Activated CD8-positive, alpha-beta memory T cell treated with anti-CD3 and anti-CD28 coated beads, Interleukin-2, amount 50 U/mL, for 1 hour (primary cell): ENCODE data around the gene MAGEB2.
"Not testable (repeated sequence)": the region's sequence is repeated elsewhere in the genome, so short reads cannot be mapped to it uniquely, and the experiment has no call there.

ENCODE experiments used
- DNase-seq: peaks from one replicate; pipeline ENCODE4 v3.0.0-alpha.2; 2020; ENCODE audit errors: extremely low read depth

Gene MAGEB2, protein sequence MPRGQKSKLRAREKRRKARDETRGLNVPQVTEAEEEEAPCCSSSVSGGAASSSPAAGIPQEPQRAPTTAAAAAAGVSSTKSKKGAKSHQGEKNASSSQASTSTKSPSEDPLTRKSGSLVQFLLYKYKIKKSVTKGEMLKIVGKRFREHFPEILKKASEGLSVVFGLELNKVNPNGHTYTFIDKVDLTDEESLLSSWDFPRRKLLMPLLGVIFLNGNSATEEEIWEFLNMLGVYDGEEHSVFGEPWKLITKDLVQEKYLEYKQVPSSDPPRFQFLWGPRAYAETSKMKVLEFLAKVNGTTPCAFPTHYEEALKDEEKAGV

DNA sequence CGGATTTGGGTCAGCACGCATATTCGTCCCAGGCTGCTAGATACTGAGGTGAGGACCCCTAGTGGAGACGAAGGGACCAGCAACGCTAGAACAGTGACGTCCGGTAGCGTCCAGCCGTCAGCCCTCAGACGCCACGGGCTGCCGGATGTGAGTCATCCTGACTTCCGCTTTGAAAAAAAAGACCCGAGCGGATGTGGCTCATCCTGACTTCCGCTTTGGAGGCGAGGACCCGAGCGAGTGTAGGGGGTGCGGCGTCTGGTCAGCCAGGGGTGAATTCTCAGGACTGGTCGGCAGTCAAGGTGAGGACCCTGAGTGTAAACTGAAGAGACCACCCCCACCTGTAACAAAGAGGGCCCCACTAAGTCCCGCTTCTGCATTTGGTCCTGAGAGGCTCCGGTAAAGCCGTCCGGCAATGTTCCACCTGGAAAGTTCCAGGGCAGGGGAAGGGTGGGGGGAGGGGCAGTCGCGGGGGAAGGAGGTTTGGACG is at the start of gene MAGEB2:
Gene MAGEB2, plus strand, starts transcription at position 207 of the 487 bp plus-strand sequence. CDS start 3,018 bp downstream, outside the sequence.
- DNase-seq, result no peak

DNA sequence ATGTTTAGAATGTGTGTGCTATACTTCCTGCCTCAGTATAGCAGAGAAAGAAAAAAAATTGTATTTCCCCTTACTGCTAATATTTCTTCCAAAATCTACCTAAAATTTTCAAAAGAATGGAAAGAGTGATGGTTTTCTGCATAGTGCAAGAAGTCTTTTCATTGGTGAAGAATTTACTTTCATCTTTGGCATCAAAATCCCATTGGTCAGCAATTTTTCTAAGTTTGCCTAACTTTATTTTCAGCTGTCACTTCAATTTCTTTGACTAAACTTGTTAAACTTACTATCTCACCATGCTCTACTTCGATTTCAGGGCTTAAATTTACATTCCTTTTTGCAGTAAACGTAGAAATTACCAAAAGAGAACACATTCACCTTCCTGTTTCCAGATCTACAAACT is 44.5 kb upstream of the MAGEB2 start:
- no peak for DNase-seq

DNA sequence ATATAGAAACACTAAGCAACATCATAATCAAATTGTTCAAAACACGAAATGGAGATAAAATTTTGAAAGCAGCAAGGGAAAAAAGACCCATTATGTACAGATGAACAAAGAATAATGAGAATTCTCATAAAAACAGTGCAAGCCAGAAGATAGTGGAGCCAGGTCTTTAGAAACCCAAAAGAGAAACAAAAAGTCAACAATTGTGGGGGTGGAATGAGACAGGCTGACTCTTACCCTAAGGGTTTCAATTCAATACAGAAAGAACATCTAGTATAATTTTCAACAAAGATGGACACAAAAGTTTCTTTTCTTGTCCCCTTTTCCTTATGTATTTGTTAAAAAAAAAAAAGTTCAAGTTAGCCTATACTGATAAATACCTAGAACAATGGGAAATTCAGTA is 34.0 kb upstream of the MAGEB2 start:
- no peak for DNase-seq

DNA sequence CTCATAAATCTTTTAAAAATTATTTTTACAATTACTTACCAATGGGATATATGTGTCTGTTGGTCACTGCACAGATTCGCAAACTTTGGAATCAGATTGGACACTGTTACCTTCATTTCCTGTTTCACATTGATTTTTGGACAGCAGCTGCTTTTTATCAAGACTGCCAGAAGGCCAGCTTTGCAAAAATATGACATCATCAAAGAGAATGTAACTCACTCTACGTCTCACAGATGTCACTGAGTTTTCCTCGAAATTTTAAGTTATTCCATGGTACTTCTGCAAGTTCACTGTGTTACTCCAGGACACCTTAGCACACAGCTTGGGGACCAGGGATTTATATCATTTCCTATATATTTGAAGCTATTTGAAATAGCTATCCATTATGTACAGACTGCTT is 31.8 kb upstream of the MAGEB2 start:
- DNase-seq, result no peak

DNA sequence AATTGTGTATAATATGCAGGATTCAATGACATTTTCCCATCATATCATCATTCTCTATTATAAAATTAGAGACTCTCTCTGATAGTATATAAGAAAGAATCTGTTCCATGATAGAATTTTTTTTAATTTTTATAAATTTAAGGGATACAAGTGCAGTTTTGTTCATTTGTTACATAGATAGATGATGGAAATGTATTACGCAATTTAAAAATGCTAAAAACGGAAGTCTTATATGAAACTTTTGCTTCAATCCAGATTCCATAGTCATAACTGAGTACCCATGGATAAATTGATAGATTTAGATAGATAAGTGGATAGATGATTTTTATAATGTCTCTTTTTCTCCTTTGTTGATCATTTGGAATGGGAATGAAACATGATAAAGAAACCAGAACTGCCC is 24.9 kb upstream of the MAGEB2 start:
- no peak for DNase-seq

DNA sequence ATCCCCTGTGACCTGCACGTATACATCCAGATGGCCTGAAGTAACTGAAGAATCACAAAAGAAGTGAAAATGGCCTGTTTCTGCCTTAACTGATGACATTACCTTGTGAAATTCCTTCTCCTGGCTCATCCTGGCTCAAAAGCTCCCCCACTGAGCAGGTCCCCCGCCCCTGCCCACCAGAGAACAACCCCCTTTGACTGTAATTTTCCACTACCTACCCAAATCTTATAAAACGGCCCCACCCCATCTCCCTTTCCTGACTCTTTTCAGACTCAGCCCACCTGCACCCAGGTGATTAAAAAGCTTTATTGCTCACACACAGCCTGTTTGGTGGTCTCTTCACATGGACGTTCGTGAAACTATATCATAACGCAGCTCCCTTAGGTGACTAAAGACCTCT is 21.5 kb upstream of the MAGEB2 start:
- DNase-seq, result not testable (repeated sequence)

DNA sequence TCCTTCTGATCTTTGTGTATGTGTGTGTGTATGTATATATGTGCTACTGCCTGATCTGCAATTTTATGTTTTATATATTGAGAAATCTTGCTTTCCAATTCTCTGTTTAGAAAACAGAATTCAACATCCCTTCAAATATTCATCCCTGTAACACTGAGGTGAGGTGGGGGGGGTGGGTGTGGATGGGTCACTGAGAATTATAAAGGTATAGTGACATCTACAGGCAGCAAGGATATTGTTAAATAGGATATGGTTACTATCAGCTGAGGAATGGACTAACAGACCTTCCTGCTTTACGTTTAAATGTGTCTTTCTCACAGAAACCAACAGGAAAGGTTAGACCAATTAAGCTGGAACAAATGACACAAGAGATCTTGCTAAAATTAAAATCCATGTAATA is 19.0 kb upstream of the MAGEB2 start:
- no peak for DNase-seq

DNA sequence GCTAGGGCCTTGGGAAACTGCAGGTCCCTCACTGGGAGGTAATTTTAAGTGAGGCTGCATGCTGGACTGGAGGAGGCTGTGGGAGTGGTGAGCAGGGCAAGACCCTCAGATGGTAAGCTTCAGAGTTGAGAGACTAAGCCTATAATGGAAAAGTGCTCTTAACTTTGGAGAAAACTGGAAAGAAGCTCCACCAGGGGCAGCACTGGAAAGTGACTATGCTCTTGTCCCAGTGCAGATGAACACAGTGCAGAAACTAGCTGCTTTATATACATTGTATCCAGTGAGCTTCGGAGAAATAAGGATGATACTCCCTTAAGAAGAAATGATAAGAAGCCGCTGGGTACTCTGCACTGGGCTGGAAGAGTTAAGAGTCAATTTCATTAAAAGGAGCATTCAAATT is 3.2 kb upstream of the MAGEB2 start:
- DNase-seq, result no peak

DNA sequence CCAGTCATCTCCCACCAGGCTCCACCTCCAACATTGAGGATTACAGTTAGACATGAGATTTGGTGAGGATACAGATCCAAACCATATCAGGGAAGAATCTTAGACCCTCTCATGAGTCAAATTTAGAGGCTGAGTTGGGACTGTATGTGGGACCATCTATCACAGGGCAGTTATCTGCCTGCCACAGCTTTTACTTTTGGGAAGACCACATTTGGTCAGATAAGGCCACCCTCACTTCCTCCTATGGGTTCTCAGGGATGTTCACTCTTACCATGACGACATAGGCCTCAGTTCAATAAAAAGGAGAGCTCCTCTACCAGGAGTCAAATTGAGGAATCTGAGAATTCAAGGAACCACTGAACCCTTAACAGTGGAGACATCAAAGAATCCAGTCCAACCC is 2.1 kb downstream of the MAGEB2 start:
- DNase-seq, result no peak

DNA sequence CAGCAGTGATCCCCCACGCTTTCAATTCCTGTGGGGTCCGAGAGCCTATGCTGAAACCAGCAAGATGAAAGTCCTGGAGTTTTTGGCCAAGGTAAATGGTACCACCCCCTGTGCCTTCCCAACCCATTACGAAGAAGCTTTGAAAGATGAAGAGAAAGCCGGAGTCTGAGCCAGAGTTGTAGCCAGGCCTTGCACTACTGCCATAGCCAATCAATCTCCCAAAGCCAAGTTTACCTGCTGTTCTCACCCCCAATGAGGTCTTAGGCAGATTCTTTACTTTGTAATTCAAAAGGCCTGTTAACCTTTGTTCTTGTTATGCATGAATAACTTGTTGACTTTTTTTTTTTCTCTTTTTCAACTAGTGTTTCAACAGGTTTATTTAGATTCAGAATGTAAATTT is 4.0 kb downstream of the MAGEB2 start:
- no peak for DNase-seq

DNA sequence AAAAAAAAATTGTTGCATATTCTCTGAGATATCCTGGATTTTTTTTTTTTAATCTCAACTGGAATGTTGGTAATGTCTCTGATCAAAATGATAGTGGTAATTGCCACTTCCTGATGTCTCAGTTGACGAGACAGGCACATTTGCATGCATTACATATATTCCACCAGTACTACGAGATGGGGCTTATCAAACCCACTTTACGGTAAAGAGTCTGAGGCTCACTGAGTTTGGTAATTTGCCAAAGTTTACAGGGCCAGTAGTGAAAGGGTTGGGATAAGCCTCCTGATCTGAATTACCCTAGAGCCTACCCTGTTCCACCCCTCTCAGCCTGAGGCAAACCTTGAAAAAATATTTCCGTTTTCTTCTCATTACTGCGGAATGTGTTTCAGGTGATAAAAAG is 5.3 kb downstream of the MAGEB2 start:
- no peak for DNase-seq

DNA sequence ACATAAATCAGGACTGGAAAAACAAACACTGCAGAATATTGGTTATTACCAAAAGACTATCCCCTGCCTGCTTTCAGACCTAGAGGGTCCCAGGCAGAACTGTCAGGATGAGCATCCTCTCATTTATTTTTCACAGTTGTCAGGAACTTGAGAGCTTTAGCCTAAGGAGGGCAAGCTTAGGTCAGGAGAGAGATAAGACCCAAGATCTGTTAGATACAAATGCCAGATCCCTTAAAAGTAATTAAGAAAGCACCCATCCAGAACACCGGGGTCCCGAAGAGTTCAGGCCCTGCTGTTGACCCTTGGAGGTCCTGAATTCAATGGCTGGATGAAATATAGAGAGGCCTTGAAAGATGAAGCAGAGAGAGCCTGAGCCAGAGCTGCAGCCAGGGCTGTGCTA is 9.2 kb downstream of the MAGEB2 start:
- DNase-seq, result no peak

DNA sequence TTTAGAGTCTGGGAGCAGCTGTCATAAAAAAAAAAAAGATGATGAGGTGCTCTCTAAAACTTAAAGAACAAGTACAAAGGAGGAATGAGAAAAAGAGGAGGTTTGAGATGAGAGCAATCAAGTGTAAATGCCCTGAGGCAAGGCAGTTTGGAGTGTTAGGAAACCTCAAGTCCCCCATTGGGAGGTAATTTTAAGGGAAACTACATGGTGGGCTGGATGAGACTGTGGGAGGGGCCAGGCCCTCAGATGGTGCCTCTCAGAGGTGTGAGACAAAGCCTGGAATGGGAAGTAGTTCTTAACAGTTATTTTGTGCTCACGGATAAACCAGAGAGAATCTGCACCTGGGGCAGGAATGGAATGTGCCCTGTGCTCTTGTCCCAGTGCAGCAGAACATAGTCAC is 13.2 kb downstream of the MAGEB2 start:
- no peak for DNase-seq

DNA sequence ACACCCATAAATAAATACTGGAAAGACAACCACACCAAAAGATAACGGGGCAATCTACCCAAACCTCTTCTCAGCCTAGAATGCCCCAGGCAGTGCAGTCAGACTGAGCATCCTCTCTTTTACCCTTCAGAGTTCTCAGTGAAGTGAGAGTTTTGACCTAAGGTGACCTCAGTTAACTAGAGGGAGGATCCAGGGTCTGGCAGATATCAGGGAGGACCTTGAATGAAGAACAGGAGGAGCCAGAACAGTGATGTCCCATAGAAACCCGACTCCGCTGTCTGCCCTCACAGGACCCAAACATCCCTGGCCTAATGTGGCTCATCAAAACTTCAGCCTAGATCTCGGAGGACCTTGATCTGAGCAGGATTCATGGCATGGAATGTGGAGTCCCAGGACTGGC is 15.0 kb downstream of the MAGEB2 start, which contains the start of gene MAGEB3:
Gene MAGEB3, plus strand, starts transcription at position 263 of the 400 bp plus-strand sequence. CDS start 5,268 bp downstream, outside the sequence.
- DNase-seq, result no peak

DNA sequence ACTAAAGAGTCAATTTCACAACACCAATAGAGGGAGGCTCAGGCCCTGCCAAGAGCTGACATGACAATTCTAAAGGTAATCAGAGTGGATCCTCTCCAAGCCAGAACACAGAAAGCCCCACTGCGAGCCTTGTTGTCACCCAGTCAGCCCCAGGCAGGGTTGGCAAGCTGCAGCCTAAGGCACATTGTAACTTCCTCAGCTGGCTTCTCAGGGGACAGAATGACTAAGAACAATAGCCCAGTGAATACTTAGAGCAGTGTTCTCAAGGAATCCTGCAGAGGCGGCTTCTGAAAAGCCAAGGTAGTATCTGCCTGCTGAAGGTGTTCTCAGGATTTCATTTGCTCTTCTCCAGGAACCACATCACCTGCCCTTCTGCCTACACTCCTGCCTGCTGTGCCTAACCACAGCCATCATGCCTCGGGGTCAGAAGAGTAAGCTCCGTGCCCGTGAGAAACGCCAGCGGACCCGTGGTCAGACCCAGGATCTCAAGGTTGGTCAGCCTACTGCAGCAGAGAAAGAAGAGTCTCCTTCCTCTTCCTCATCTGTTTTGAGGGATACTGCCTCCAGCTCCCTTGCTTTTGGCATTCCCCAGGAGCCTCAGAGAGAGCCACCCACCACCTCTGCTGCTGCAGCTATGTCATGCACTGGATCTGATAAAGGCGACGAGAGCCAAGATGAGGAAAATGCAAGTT is 26.5 kb downstream of the MAGEB2 start, which contains the start of gene MAGEB4:
Gene MAGEB4, plus strand, starts transcription at position 277 of the 692 bp plus-strand sequence. Its CDS starts 136 bp downstream, at position 413.
- no peak for DNase-seq

DNA sequence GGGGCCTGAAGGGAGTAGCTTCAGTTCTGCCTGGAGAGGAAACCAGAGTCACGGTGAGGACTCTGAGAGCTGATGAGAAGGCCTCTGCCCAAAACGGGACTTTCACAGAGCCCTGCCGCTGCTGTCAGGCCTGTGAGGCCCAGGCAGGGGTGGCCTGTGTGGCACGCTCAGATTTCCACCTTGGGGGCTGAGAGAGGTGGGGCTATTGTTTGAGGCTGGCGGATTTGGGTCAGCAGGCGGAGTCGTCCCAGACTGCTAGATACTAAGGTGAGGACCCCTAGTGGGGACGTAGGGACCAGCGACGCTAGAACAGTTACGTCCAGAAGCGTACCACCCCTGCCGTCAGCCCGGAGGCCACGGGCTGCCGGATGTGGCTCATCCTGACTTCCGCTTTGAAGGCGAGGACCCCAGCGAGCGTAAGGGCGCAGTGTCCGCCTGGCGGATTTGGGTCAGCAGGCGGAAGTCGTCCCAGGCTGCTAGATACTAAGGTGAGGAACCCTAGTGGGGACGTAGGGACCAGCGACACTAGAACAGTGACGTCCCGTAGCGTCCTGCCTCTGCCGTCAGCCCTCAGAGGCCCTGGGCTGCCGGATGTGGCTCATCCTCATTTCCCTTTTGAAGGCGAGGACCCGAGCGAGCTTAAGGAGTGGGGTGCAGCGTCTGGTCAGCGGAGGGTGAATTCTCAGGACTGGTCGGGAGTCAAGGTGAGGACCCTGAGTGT is 31.6 kb downstream of the MAGEB2 start, which contains the start of gene MAGEB1:
Gene MAGEB1, plus strand, starts transcription at position 378 of the 721 bp plus-strand sequence. CDS start 3,348 bp downstream, outside the sequence.
- DNase-seq, result no peak

DNA sequence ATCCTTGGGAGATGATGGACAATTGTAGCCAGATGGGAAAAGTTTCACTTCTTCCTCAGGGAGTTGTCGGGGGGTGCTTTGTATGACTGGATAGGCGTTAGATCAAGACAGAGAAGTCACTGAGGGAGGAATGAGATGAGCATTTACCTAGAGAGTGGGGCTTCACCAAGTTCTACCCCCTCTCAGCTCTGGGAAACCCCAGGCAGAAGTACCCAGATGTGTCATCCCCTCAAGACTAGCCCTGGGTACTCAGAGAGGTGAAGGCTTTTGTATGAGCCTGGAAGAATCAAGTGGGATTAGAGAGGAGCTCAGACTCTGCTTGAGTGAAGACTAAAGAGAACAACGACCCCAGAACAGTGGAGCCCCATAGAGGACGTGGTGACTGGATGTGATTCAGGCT is 33.5 kb downstream of the MAGEB2 start:
- DNase-seq, result no peak

DNA sequence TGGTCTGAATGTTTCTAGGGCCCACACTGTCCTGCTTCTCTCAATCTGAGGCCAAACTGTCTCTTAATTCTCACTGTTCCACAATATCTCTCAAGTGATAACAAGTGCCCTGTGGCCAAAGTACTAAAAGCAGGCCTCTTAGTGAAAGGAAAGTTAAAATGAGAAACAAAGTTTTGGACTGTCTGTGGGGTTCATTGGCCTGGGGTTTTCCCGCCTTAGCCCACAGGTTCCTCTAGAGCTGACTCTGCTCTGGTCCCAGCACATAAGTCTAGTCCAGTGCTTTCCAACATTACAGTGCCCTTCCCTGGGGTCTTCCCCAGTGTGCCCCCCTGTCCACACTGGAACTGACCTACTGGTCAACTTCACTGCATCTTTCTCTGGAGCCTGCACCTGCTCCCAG is 37.9 kb downstream of the MAGEB2 start:
- no peak for DNase-seq

DNA sequence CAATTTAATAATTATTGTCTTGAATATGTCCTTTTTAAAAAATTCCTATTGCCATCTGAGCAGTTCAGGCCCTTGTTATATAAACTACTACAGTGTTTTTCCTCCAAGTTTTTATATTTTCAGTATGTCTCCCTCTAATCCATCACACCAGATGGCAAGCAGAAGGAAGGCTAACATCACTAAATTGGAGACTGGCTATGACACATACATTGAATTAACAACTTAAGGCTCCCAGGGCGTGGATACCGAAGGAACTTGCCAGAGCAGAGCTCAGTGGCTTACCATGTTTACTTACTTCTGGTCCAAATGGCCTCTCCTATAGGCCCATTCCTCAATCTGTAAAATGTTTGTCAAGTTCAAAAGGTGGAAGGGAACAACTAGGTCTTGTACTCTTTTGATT is 44.6 kb downstream of the MAGEB2 start:
- DNase-seq, result no peak

DNA sequence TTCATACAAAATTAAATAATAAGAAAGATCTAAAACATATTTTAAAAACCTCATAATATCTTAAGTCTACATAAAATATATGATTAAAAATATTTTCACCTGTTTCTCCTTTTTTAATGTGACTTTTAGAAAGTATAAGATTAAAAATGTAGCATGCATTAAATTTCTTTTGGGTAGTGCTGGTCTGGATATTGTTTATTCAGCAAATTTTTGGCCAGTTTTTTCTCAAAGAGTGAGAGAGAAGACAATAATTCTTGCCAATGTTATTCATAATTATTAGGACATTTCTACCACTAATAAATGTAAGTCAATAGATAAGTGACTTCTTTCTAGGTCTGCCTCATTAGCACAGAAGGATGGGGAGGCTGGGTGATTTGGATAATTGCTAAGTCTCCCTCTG is 45.6 kb downstream of the MAGEB2 start:
- no peak for DNase-seq

DNA sequence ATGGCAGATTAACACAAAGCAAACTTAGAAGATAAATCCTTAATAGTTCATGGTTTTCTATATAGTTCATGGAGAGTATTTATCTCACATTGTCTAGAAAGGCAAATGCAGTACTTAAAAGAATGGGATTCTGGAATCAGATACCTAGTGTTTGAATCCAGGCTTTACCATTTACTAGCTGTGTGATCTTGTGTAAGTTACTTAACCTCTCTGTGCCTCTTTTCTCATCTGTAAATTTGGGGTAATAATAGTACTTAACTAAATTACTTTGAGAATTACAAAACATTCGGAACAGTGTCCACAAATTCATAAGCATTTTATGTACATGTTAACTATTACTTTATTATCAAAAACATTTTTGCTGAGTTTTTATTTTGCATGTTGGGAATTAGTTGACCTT is 47.4 kb downstream of the MAGEB2 start:
- no peak for DNase-seq
